AG04449 (cell line): ENCODE data around the gene SERPINE1.
A peak's percentile ranks its signal among the peaks of the same experiment; 100 is the strongest.

ENCODE experiments used
- CTCF ChIA-PET: fragments of 350-600 bp; formaldehyde crosslinking; extraction: SDS; loops from one replicate; lab custom pipeline; 2021; ENCODE audit warnings: antibody characterized with exemption; lab: Yijun Ruan, JAX
- POLR2A ChIA-PET: fragments of 400-600, 350-600 bp; formaldehyde crosslinking; extraction: SDS; loops from one replicate; lab custom pipeline; 2020; ENCODE audit warnings: antibody characterized with exemption, inconsistent platforms; lab: Yijun Ruan, JAX
- DNase-seq: peaks from one replicate; pipeline ENCODE4 v3.0.0-alpha.2; 2010; ENCODE audit warnings: low read depth, low spot score
- H3K4me3 ChIP-seq: 2 replicates; pipeline ENCODE4 v1.5.1; 2011; ENCODE audit warnings: low read depth, mild to moderate bottlenecking, control low read depth, low read length
- CTCF ChIP-seq: IDR thresholded peaks from one replicate; pipeline ENCODE4 v1.5.1; 2011; ENCODE audit warnings: mild to moderate bottlenecking, moderate library complexity, low read length, control low read depth, inconsistent platforms; ENCODE audit not compliant: insufficient read depth; ENCODE audit errors: missing control alignments

SERPINE1 gene

GRCh38 chr7:101122933-101123702 is 3.8 kb upstream of the SERPINE1 start:
- TF ChIP-seq CTCF, result no peak
- H3K4me3 ChIP-seq, result no peak overlapping the region; the same call in 1 of the 2 replicates
- no peak for DNase-seq
- CTCF ChIA-PET, result interaction anchor here (0.6 to 1.9 kb wide), 8 partner anchors 9 to 46 kb away, joined by 3 to 7 read pairs (median 4); no protein-coding TSS in a partner anchor
- POLR2A ChIA-PET, result interaction anchor here (0.7 to 2.7 kb wide), 8 partner anchors 8 to 37 kb away, joined by 3 to 18 read pairs (median 4); no protein-coding TSS in a partner anchor

GRCh38 chr7:101123703-101124068 is 3.2 kb upstream of the SERPINE1 start:
- POLR2A ChIA-PET, result interaction anchor here (0.6 to 2.7 kb wide), 4 partner anchors 11 to 396 kb away, joined by 4 to 18 read pairs (median 4); no protein-coding TSS in a partner anchor
- CTCF ChIA-PET, result interaction anchor here (1.2 to 1.9 kb wide), 5 partner anchors 10 to 46 kb away, joined by 3 to 7 read pairs (median 6); no protein-coding TSS in a partner anchor
- H3K4me3 ChIP-seq, result no peak overlapping the region
- no peak for DNase-seq
- TF ChIP-seq CTCF, result no peak

GRCh38 chr7:101124376-101125056 is 2.4 kb upstream of the SERPINE1 start:
- no peak for TF ChIP-seq CTCF
- POLR2A ChIA-PET, result interaction anchor here (0.6 to 5.6 kb wide), 2 partner anchors 14 to 395 kb away, joined by 4 to 61 read pairs; no protein-coding TSS in a partner anchor
- H3K4me3 ChIP-seq, result no peak overlapping the region
- CTCF ChIA-PET, result interaction anchor here (1.0 to 3.0 kb wide), 6 partner anchors 14 to 33 kb away, joined by 3 to 11 read pairs (median 4); no protein-coding TSS in a partner anchor
- DNase-seq, result no peak

GRCh38 chr7:101125989-101126650 is 784 bp upstream of the SERPINE1 start:
- H3K4me3 ChIP-seq, result peak overlapping the region; percentile 86
- DNase-seq, result no peak
- no peak for TF ChIP-seq CTCF
- ChIA-PET CTCF (interaction anchor here (1.1 to 4.3 kb wide), 7 partner anchors 8 to 49 kb away, joined by 3 to 14 read pairs (median 5); no protein-coding TSS in a partner anchor), POLR2A (interaction anchor here (0.5 to 7.6 kb wide), 11 partner anchors 8 to 400 kb away, joined by 3 to 143 read pairs (median 12); partner anchors contain the start of gene TRIM56)

GRCh38 chr7:101127460-101128039 is 646 bp downstream of the SERPINE1 start:
- peak overlapping the region; percentile 86 for H3K4me3 ChIP-seq
- TF ChIP-seq CTCF, result no peak
- no peak for DNase-seq
- ChIA-PET CTCF (interaction anchor here (1.1 to 4.3 kb wide), 6 partner anchors 11 to 50 kb away, joined by 3 to 14 read pairs (median 6); no protein-coding TSS in a partner anchor), POLR2A (interaction anchor here (0.8 to 7.6 kb wide), 14 partner anchors 9 to 253 kb away, joined by 3 to 143 read pairs (median 9); partner anchors contain the start of genes PLOD3, SRRT, TRIM56 and ZNHIT1)
